LHCN-M2 (cell line): ENCODE data around the gene DNAJB13. TPM values are rescaled to one million over a fixed set of nuclear protein-coding genes. Genes with fewer than 3 reads are reported as not detected.
"Not testable (repeated sequence)": the region's sequence is repeated elsewhere in the genome, so short reads cannot be mapped to it uniquely, and the experiment has no call there.

Experiments
- DNase-seq: peaks from one replicate; pipeline ENCODE4 v3.0.0-alpha.2; 2012; ENCODE audit warnings: low read depth
- polyA plus RNA-seq: library from polyadenylated mRNA; unstranded; fragments of >200 nt; gene quantifications from one replicate; pipeline ENCODE4 v1.2.1, GENCODE V29; 2012; ENCODE audit warnings: missing spikeins
- total RNA-seq: library from RNA; depleted of rRNA; stranded (reverse); fragments of >200 nt; gene quantifications from 2 replicates; pipeline ENCODE4 v1.2.3, GENCODE V29; 2014; rRNA removed

DNAJB13 gene
- 0.06 TPM in 1 of 2 replicates, not detected in the other for total RNA-seq
- 0.70 TPM for polyA plus RNA-seq

DNA sequence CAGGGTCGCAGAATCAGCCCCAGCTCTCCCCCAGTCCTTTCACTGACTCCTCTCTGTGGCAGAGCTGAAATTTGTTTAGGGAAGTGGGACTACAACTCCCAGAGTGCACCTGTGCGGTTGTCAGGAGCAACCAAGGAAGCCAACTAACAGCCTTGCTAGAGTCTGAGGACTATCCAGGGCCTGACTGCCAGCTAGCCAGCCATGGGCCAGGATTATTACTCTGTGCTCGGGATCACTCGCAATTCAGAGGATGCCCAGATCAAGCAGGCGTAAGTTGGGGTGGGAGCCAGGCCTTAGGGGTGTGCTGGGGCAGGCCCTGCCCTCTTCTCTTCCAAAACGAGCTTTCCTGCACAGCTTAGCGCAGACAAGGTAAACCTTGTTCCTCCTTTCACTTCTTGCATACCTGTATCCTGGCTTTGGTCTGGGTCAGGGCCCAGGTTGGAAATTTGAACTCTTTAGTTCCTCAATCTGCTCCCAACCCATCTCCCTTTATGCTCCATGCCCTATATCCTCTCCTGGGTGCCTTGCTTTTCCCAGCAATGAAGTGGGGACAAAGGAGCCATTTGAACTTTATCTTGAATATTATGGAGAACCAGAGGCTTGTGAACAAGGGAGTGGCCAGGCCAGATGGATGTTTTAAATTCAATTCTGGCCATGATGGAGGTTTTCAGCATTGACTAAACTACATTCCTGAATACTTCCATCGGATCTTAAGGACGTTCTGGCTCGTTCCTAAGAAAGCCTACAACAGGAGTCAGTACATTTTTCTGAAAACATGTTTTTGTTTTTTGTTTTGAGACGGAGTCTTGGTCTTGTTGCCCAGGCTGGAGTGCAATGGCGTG lies at the start of gene DNAJB13:
DNAJB13 (plus strand) TSS at position 158 of the 842 bp plus-strand sequence; CDS start at position 202, 44 bp downstream.
- DNase-seq: peak; percentile 63

DNA sequence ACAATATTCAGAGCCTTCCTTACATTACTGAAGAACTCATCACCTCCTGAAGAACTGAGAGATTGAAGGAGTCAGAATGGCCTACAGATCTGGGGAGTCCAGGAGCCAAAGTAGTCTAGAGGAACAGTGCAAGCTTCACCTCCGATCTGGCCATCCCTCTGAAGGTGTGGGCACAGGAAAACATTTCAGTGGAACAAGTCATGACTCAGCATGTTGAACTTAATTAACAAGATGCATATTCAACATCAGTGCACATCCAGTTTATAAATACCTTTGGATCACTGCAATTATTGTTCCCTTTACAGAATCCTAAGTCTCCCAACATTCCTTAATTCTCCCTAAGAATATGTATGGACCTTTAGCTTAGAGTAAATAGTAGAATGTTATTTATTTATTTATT lies 48.5 kb upstream of the DNAJB13 start:
- no peak for DNase-seq

- peak; percentile 53 for DNase-seq
Observed at GRCh38 chr11:73907191-73907590, 43.6 kb upstream of the DNAJB13 start.

DNA sequence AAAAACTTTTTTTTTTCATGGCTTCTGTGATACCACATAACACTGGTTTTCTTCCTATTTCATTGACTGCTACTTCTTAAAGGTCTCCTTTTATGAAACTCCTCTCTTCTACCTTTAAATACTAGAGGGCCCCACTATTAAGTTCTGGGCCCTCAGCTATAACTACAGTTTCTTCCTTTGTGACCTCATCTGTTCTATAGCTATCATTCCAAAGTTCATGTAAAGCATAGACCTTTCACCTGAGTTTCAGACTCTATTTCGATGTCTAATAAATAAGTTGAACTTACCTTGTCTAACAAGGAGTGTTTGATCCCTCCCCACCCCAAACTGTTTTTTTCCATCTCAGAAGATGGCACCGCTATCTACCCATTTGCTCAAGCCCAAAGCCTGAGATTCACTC lies 38.8 kb upstream of the DNAJB13 start:
- no peak for DNase-seq

DNA sequence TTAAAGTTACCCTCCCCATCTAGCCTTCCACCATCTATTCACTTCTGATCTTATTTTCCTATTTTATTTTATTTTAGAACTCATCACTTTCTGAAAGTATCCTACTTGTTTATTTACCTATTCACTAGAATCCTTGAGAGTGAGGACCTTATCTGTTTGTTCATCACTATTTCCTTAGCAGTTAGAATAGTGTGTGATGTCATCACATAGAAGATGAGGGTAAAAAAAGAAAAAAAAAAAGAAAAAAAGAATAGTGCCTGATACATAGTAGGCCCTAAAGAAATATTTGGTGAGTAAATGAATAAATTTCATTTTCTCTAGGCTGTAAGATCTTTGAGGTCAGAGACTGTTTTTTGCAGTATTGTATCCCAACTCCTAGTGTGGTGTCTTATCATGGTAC lies 37.4 kb upstream of the DNAJB13 start:
- no peak for DNase-seq

DNA sequence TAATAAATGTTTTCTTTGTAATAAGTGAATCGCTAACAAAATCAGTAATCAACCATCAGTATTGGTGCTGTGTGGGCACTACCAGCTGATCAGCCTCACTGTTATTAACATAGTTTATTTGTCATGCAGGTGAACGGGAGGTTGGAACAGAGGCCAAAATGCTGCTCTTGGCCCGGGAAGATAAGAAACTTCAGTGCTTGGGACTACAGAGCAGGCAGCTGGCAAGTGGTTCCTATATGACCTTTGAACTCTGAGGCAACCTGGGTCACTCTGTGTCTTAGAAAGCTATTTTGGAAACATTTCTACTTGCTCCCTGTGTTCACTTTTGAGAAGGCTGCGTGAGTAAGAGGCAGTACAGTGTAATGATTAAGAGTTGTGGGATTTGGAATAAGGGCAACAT lies 36.5 kb upstream of the DNAJB13 start:
- DNase-seq: peak; percentile 3

- no peak for DNase-seq
Observed at GRCh38 chr11:73916435-73916834, 34.4 kb upstream of the DNAJB13 start.

GRCh38 chr11:73921180-73921579 lies 29.6 kb upstream of the DNAJB13 start:
- no peak for DNase-seq

DNA sequence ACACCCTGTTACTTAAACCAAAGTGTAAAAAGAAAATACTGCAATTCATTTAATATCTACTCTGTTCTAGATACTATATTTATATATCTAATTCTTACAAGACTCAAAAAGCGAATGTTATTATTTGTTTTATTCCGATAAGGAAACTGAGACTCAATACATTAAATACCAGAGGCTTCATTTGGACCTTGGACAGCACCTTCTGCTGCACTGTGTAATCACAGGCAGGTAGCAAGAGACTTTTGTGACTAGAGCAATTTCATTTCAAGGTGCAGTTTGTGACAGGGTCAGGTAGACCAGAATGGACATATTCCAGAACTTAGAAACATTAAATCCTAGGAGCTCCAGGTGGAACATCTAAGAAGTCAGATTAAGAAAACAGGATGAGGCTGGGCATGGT lies 21.4 kb upstream of the DNAJB13 start:
- no peak for DNase-seq

GRCh38 chr11:73931039-73931645 lies 19.7 kb upstream of the DNAJB13 start:
- peak; percentile 76 for DNase-seq

DNA sequence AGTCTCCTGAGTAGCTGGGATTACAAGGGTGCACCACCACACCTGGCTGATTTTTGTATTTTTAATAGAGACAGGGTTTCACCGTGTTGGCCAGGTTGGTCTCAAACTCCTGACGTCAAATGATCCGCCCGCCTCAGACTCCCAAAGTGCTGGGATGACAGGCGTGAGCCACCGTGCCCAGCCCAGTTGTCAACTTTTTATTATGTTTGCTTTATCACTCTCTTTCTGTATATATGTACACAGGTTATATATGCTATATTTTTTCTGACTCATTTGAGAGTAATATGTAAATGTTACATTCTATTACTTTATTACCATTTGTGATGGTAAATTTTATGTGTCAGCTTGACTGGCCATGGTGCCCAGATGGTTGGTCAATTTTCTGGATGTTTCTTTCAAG lies 18.9 kb upstream of the DNAJB13 start:
- no peak for DNase-seq

DNA sequence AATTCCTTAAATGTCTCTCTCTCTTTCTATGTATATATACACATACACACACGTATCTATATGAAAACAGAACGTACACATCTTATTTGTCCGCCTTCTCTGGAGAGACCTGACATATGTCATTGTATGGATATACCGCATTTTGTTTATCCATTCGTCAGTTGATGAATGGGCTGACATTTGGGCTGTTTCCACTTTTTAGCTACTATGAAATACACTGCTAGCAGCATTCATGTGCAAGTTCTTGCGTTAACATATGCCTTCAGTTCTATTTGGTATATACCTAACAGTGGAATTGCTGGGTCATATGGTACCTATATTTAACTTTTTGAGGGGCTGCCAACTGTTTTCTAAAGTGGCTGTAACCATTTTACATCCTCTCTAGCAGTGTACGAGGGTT lies 18.0 kb upstream of the DNAJB13 start:
- no peak for DNase-seq

- not testable (repeated sequence) for DNase-seq
Observed at GRCh38 chr11:73936047-73936446, 14.8 kb upstream of the DNAJB13 start.

DNA sequence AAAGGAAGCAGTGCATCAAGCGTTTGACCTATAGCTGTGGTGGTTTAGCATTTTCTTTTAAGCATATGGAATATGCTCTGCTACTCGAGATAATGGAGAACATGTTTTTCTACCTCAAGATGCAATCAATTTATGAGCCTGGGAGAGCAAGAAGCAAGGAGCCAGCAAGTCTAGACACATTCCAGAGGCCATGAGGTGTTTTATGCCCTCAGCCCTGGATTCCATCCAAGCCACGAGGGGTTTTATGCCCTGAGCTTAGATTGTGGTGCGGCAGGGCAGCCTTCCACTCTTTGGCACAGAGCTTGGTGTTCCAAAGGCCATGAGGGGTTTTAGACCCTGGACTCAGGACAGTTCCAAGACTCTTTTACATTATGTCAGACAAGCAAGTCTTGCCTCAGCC lies 11.7 kb upstream of the DNAJB13 start:
- DNase-seq: peak; percentile 26

DNA sequence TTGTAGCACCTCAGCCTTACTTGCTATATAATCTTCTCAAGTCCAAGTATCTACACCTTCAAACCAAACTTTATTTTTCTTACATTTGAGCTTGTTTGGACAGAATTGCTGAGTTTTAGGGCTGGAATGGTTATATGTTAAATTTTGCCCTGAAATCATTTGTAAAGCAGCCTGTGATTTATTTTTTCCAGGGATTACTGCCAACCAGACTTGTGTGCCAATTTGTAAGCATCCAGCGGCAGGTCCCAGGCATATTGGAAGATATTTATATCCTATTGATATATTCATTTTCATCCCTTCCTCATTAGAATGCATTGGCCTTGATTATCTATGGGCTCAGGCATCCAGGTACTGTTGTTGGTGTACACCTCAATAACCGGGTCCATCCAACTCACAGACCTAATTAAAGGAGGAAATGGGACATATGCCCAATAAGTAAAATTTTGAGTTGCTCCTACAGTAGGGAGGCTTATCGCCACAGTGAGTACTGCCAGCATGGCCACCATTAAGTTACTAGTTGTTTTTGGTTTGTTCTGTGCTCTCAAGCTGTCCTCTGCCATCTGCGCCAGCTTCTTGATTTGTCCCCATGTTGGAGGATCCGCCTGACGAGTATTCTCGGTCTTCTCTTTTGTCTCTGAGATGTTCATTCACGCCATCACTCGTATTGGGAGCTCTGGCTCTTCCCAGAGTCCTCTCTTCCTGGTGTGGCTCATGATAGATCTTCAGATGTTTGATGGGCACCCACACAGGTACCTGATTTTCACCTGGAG lies 9.8 kb upstream of the DNAJB13 start:
- DNase-seq: no peak

- no peak for DNase-seq
Observed at GRCh38 chr11:73942010-73942409, 8.8 kb upstream of the DNAJB13 start.

GRCh38 chr11:73944085-73944484 lies 6.7 kb upstream of the DNAJB13 start:
- no peak for DNase-seq

GRCh38 chr11:73944901-73945300 lies 5.9 kb upstream of the DNAJB13 start:
- DNase-seq: no peak

GRCh38 chr11:73945396-73945795 lies 5.4 kb upstream of the DNAJB13 start:
- no peak for DNase-seq

DNA sequence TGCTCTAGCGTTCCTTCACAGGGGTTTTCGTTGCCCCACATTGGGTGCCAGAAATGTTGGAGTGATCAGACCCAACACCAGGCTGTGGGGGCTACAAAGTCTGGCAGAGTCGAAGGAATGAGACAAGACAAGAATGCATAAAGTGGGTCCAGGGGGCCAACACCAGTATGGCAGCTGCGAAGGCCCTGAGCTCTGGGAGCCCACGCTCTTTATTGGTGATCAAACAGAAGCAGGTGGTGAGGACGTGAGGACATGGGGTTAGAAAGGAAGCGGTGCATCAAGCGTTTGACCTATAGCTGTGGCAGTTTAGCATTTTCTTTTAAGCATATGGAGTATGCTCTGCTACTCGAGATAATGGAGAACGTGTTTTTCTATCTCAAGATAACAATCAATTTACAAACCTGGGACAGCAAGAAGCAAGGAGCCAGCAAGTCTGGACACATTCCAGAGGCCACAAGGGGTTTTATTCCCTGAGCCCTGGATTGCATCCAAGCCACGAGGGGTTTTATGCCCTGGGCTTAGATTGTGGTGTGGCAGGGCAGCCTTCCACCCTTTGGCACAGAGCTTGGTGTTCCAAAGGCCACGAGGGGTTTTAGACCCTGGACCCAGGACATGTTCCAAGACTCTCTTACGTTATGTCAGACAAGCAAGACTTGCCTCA lies 3.9 kb upstream of the DNAJB13 start:
- DNase-seq: no peak

DNA sequence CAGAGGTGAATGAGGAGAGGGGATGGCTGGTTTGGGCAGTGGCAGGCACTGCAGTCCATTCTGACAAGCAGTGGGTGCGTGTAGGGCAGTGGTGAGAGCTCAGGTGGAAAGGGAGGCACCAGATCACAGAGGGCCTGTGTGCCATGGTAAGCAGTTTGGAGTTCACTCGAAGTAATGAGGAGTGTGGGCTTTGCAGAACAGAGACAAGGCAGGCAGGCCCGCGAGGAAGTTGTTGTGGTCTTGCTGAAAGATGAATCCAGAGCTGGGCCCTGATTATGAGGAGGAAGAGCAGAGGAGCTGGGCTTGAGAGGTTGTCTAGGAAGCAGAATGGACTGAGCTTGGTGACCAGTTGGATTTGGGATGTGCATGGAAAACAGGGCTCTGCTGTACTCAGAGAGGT lies 1.6 kb upstream of the DNAJB13 start:
- DNase-seq: no peak

DNA sequence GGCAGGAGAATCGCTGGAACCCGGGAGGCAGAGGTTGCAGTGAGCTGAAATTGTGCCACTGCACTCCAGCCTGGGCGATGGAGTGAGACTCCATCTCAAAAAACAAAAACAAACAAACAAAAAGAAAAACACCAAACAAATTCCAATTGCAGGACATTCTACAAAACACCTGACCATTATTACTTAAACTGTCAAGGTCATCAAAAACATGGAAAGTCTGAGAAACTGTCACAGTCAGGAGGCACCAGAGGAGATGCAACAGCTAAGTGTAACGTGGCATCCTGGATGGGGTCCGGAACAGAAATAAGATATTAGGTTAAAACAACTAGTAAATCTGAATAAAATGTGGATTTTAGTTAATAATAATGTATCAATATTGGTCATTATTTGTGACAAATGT lies 914 bp upstream of the DNAJB13 start:
- DNase-seq: no peak
